Measurements from ENCODE around the gene LRP2. TPM values are rescaled to one million over a fixed set of nuclear protein-coding genes. Genes with fewer than 3 reads are reported as not detected.
A peak's percentile ranks its signal among the peaks of the same experiment; 100 is the strongest.
"Not testable (repeated sequence)": the region's sequence is repeated elsewhere in the genome, so short reads cannot be mapped to it uniquely, and the experiment has no call there.

LRP2 gene
- polyA plus RNA-seq: 10 to 100 TPM in 1 of 4 donors, under 1 TPM in 1, not detected in 2; 0.01 to 10.4 TPM
- long read RNA-seq, donor 1: 0 reads
- long read RNA-seq, donor 2: 0 reads
- long read RNA-seq, donor 3: 0 reads
- long read RNA-seq, donor 4: 0 reads
- long read RNA-seq, donor 5: 0 reads
- long read RNA-seq, donor 6: 0 reads
- long read RNA-seq, donor 7: 0 reads
- long read RNA-seq, donor 8: 0 reads
- long read RNA-seq, donor 9: 0 reads
- long read RNA-seq, donor 10: 0 reads

DNA sequence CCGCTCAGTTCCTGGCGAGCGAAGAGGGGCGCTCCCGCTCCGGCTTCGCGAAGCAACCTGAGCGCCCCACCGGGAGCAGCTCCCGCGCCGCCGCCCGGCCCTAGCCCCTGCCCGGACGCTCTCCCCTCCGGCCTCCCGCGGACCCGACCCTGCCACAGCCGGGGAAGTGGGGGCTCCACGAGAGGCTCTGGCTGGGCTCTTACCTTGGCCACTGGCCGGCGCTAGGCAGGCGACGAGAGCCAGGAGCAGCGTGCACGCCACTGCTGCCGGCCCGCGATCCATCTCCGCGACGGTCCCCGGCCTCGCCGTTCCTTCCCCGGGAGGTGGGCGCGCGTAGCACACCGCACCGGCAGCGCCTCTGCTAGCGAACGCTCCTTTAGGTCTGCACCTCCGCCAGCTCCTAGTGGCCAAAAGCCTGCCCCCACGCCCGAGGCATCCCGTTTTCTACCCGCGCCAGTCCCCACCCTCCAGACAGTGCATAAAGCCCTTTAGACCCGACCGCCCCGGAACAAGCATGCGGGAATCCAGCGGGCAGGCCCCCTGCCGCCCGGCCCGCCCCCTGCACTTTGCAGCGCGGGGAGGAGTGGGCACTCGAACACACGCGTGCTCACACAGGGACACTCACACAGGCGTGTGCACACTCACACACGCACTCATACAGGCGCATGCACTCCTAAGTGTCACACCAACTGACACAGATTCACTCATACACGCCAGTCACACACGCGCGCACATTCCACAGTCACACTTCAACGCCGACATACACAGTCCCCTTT lies at the start of gene LRP2:
Gene LRP2 (minus strand): TSS at position 417 of the 776 bp plus-strand sequence. CDS start 135 bp downstream, at position 282.
- Histone ChIP-seq H3K27me3 (ENCODE audit: control insufficient read depth in 3 of 3, insufficient read depth in 3 of 3, low read length in 3 of 3) (peaks cover 5 to 37% (median 35%) of the 10 kb centered on the region in 3 donors), H3K36me3 (ENCODE audit: control insufficient read depth in 3 of 3, insufficient read depth in 2 of 3, low read depth in 1 of 3, low read length in 3 of 3) (no peaks in the 10 kb centered on the region), H3K4me3 (ENCODE audit: low read depth in 1 of 3, low read length in 3 of 3) (peak within 1 kb of the TSS; percentile 22 to 56 (median 44)), H3K9me3 (ENCODE audit: control insufficient read depth in 2 of 2, insufficient read depth in 1 of 2, low read depth in 1 of 2, low read length in 1 of 2) (no peaks in the 10 kb centered on the region), H3K4me1 (ENCODE audit: control insufficient read depth in 3 of 3, insufficient read depth in 2 of 3, low read depth in 1 of 3, low read length in 2 of 3) (peaks cover 2 to 15% (median 8%) of the 10 kb centered on the region in 3 donors), H3K27ac (ENCODE audit: low read depth in 1 of 3, low read length in 2 of 3) (no peak within 1 kb of the TSS)
- WGBS, 3 donors: 1% methylated on average over 69 to 75 of the region's 75 CpGs
- FAIRE-seq (no peak), DNase-seq (peak; percentile 32 to 80)

GRCh38 chr2:169406891-169407290 lies 44.6 kb upstream of the LRP2 start:
- no peak overlapping the region for H3K4me3 ChIP-seq (ENCODE audit: low read depth in 1 of 3, low read length in 3 of 3)
- no peak overlapping the region for H3K27ac ChIP-seq (ENCODE audit: low read depth in 1 of 3, low read length in 2 of 3)
- DNase-seq (no peak), FAIRE-seq (no peak)
- H3K36me3 ChIP-seq (ENCODE audit: control insufficient read depth in 3 of 3, insufficient read depth in 2 of 3, low read depth in 1 of 3, low read length in 3 of 3): no peaks in the 10 kb centered on the region
- WGBS, 3 donors: 51 to 74% (median 66%) methylated on average over 3 of the region's 3 CpGs
- H3K9me3 ChIP-seq (ENCODE audit: control insufficient read depth in 2 of 2, insufficient read depth in 1 of 2, low read depth in 1 of 2, low read length in 1 of 2): no peaks in the 10 kb centered on the region
- H3K27me3 ChIP-seq (ENCODE audit: control insufficient read depth in 3 of 3, insufficient read depth in 3 of 3, low read length in 3 of 3): peaks cover 0 to 2% (median 0%) of the 10 kb centered on the region in 3 donors
- H3K4me1 ChIP-seq (ENCODE audit: control insufficient read depth in 3 of 3, insufficient read depth in 2 of 3, low read depth in 1 of 3, low read length in 2 of 3): no peaks in the 10 kb centered on the region

GRCh38 chr2:169399491-169399890 lies 37.2 kb upstream of the LRP2 start:
- H3K4me3 ChIP-seq (ENCODE audit: low read depth in 1 of 3, low read length in 3 of 3); H3K36me3 ChIP-seq (ENCODE audit: control insufficient read depth in 3 of 3, insufficient read depth in 2 of 3, low read depth in 1 of 3, low read length in 3 of 3); DNase-seq; H3K27me3 ChIP-seq (ENCODE audit: control insufficient read depth in 3 of 3, insufficient read depth in 3 of 3, low read length in 3 of 3); H3K9me3 ChIP-seq (ENCODE audit: control insufficient read depth in 2 of 2, insufficient read depth in 1 of 2, low read depth in 1 of 2, low read length in 1 of 2); FAIRE-seq; H3K4me1 ChIP-seq (ENCODE audit: control insufficient read depth in 3 of 3, insufficient read depth in 2 of 3, low read depth in 1 of 3, low read length in 2 of 3); H3K27ac ChIP-seq (ENCODE audit: low read depth in 1 of 3, low read length in 2 of 3): not testable (repeated sequence)
- 70 to 88% (median 79%) methylated on average over 11 to 13 of the region's 13 CpGs for WGBS, 3 donors

- Histone ChIP-seq H3K4me3 (ENCODE audit: low read depth in 1 of 3, low read length in 3 of 3) (no peak overlapping the region), H3K9me3 (ENCODE audit: control insufficient read depth in 2 of 2, insufficient read depth in 1 of 2, low read depth in 1 of 2, low read length in 1 of 2) (no peaks in the 10 kb centered on the region), H3K27ac (ENCODE audit: low read depth in 1 of 3, low read length in 2 of 3) (no peak overlapping the region), H3K27me3 (ENCODE audit: control insufficient read depth in 3 of 3, insufficient read depth in 3 of 3, low read length in 3 of 3) (no peaks in the 10 kb centered on the region), H3K4me1 (ENCODE audit: control insufficient read depth in 3 of 3, insufficient read depth in 2 of 3, low read depth in 1 of 3, low read length in 2 of 3) (peaks cover 0 to 4% (median 0%) of the 10 kb centered on the region in 3 donors), H3K36me3 (ENCODE audit: control insufficient read depth in 3 of 3, insufficient read depth in 2 of 3, low read depth in 1 of 3, low read length in 3 of 3) (no peaks in the 10 kb centered on the region)
- WGBS, 3 donors: 49 to 52% (median 50%) methylated on average over 2 of the region's 2 CpGs
- no peak for FAIRE-seq
- peak; percentile 27 to 46 for DNase-seq
Measured at GRCh38 chr2:169397697-169398096, 35.4 kb upstream of the LRP2 start.

DNA sequence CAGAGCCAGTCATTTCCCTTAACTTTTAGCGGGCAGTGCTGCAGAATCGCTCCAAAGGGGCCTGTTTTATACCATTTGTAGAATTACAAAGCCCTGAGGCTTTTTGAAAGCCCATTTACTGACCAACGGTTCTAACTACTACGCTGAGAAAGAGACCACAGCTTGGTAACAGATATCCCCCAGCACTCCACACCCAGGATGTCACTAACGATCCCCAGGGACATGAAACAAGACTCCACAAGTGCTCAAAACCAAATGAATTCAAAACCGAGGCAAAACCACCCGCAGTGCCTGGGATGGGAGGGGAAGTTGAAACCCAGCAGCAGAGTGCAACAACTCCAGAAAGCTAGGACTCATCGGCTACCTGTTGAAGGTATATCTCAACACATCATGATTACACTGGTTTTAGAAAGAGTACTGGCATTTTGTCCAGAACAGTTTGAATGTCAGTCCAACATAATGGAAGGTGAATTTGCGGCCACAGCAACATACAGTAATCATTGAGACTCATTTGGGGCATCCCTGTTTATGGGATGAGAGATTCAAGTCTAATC lies 33.6 kb upstream of the LRP2 start:
- 73 to 89% (median 81%) methylated on average over 9 of the region's 9 CpGs for WGBS, 3 donors
- DNase-seq (no peak), FAIRE-seq (no peak)
- H3K27ac ChIP-seq (ENCODE audit: low read depth in 1 of 3, low read length in 2 of 3): no peak overlapping the region
- no peak overlapping the region for H3K4me3 ChIP-seq (ENCODE audit: low read depth in 1 of 3, low read length in 3 of 3)
- H3K9me3 ChIP-seq (ENCODE audit: control insufficient read depth in 2 of 2, insufficient read depth in 1 of 2, low read depth in 1 of 2, low read length in 1 of 2): no peaks in the 10 kb centered on the region
- H3K36me3 ChIP-seq (ENCODE audit: control insufficient read depth in 3 of 3, insufficient read depth in 2 of 3, low read depth in 1 of 3, low read length in 3 of 3): no peaks in the 10 kb centered on the region
- H3K4me1 ChIP-seq (ENCODE audit: control insufficient read depth in 3 of 3, insufficient read depth in 2 of 3, low read depth in 1 of 3, low read length in 2 of 3): peaks cover 0 to 4% (median 0%) of the 10 kb centered on the region in 3 donors
- H3K27me3 ChIP-seq (ENCODE audit: control insufficient read depth in 3 of 3, insufficient read depth in 3 of 3, low read length in 3 of 3): no peaks in the 10 kb centered on the region

DNA sequence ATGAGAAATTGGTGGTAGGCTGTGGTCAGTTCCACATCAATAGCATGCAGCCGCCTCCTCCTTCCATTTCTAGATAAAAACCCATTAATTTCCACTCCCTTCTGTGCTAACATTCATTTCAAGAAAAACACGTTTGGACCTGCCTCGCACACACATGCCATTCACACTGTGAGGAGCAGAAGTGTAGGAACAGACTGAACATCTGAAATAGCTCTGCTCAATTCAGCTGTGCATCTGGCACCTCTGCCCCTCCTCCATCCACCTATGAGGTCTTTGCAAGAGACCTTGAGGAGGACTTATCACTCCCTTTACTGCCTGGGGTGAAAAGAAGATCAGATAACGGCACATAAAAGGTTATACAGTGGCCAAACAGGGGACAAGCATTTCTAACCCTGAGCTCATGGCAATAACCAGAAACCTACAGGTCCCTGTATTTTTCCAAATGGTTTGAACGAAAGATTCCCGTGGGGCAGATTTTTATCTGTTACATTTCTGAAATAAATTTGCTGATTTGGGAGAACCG lies 30.8 kb upstream of the LRP2 start:
- Histone ChIP-seq H3K4me3 (ENCODE audit: low read depth in 1 of 3, low read length in 3 of 3) (no peak overlapping the region), H3K27me3 (ENCODE audit: control insufficient read depth in 3 of 3, insufficient read depth in 3 of 3, low read length in 3 of 3) (no peaks in the 10 kb centered on the region), H3K36me3 (ENCODE audit: control insufficient read depth in 3 of 3, insufficient read depth in 2 of 3, low read depth in 1 of 3, low read length in 3 of 3) (no peaks in the 10 kb centered on the region), H3K27ac (ENCODE audit: low read depth in 1 of 3, low read length in 2 of 3) (no peak overlapping the region), H3K4me1 (ENCODE audit: control insufficient read depth in 3 of 3, insufficient read depth in 2 of 3, low read depth in 1 of 3, low read length in 2 of 3) (peaks cover 0 to 8% (median 0%) of the 10 kb centered on the region in 3 donors), H3K9me3 (ENCODE audit: control insufficient read depth in 2 of 2, insufficient read depth in 1 of 2, low read depth in 1 of 2, low read length in 1 of 2) (no peaks in the 10 kb centered on the region)
- DNase-seq (no peak), FAIRE-seq (no peak)
- 40 to 47% (median 45%) methylated on average over 7 of the region's 7 CpGs for WGBS, 3 donors

DNA sequence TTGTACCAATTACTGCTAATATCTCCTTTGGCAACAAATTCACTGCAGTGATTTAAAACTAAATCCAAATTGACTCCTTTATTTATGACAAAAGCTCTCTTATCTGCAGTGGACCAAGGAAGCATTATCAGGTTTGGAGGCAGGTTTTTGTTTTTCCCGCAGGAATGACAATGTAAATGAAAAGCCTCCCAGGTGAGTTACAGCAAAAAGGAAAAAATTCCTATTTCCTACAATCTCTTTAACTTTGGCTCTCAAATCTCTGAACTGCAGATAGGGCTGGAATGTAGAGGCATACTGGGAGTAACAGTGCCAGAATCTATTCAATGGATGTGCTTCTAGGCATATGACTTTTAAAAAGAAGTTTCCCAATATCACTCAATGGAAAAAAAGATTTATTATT lies 28.9 kb upstream of the LRP2 start:
- H3K36me3 ChIP-seq (ENCODE audit: control insufficient read depth in 3 of 3, insufficient read depth in 2 of 3, low read depth in 1 of 3, low read length in 3 of 3): no peaks in the 10 kb centered on the region
- WGBS, 3 donors: 14 to 46% (median 25%) methylated on average over 1 of the region's 1 CpG
- FAIRE-seq (no peak), DNase-seq (no peak)
- no peak overlapping the region for H3K4me3 ChIP-seq (ENCODE audit: low read depth in 1 of 3, low read length in 3 of 3)
- H3K9me3 ChIP-seq (ENCODE audit: control insufficient read depth in 2 of 2, insufficient read depth in 1 of 2, low read depth in 1 of 2, low read length in 1 of 2): no peaks in the 10 kb centered on the region
- peaks cover 0 to 14% (median 0%) of the 10 kb centered on the region in 3 donors for H3K4me1 ChIP-seq (ENCODE audit: control insufficient read depth in 3 of 3, insufficient read depth in 2 of 3, low read depth in 1 of 3, low read length in 2 of 3)
- H3K27ac ChIP-seq (ENCODE audit: low read depth in 1 of 3, low read length in 2 of 3): no peak overlapping the region
- no peaks in the 10 kb centered on the region for H3K27me3 ChIP-seq (ENCODE audit: control insufficient read depth in 3 of 3, insufficient read depth in 3 of 3, low read length in 3 of 3)

GRCh38 chr2:169388161-169388560 lies 25.8 kb upstream of the LRP2 start:
- H3K27ac ChIP-seq (ENCODE audit: low read depth in 1 of 3, low read length in 2 of 3): no peak overlapping the region

More at GRCh38 chr2:169388161-169388560, 25.8 kb upstream of the LRP2 start:
- no peak for FAIRE-seq
- no peaks in the 10 kb centered on the region for H3K9me3 ChIP-seq (ENCODE audit: control insufficient read depth in 2 of 2, insufficient read depth in 1 of 2, low read depth in 1 of 2, low read length in 1 of 2)
- no peak for DNase-seq
- 60 to 77% (median 67%) methylated on average over 3 of the region's 3 CpGs for whole genome bisulfite sequencing, 3 donors
- H3K4me1 ChIP-seq (ENCODE audit: control insufficient read depth in 3 of 3, insufficient read depth in 2 of 3, low read depth in 1 of 3, low read length in 2 of 3): peaks cover 0 to 12% (median 0%) of the 10 kb centered on the region in 3 donors
- H3K36me3 ChIP-seq (ENCODE audit: control insufficient read depth in 3 of 3, insufficient read depth in 2 of 3, low read depth in 1 of 3, low read length in 3 of 3): no peaks in the 10 kb centered on the region
- no peak overlapping the region for H3K4me3 ChIP-seq (ENCODE audit: low read depth in 1 of 3, low read length in 3 of 3)
- H3K27me3 ChIP-seq (ENCODE audit: control insufficient read depth in 3 of 3, insufficient read depth in 3 of 3, low read length in 3 of 3): no peaks in the 10 kb centered on the region

Measured in small intestine (tissue), 16 donors.